Measurements from ENCODE around the gene MSANTD7. TPM values are rescaled to one million over a fixed set of nuclear protein-coding genes. Genes with fewer than 3 reads are reported as not detected.

The MSANTD7 gene
- total and polyA plus RNA-seq, 9 donors, result 8.8 to 12.6 (median 10.4) TPM

- H3K4me3 ChIP-seq (ENCODE audit: low read length), result no peak overlapping the region
- no CpG with 5 or more reads among the region's 2 CpGs for WGBS (ENCODE audit: insufficient coverage)
- H3K36me3 ChIP-seq (ENCODE audit: control insufficient read depth, insufficient read depth, low read length), result peaks cover 5% of the 10 kb centered on the region
Measured at GRCh38 chr10:14836208-14836607, 1.9 kb upstream of the MSANTD7 start.

GRCh38 chr10:14837003-14837756 is 926 bp upstream of the MSANTD7 start:
- DNase-seq, result no peak
- Histone ChIP-seq H3K4me1 (ENCODE audit: control insufficient read depth, insufficient read depth, low read length) (peaks cover 15% of the 10 kb centered on the region), H3K27me3 (ENCODE audit: control insufficient read depth, insufficient read depth, low read length) (no peaks in the 10 kb centered on the region), H3K4me3 (ENCODE audit: low read length) (peak overlapping the region; percentile 80), H3K27ac (ENCODE audit: low read length) (peak overlapping the region; percentile 100), H3K9me3 (replicated peaks; ENCODE audit: control insufficient read depth, low read depth, low read length) (no peaks in the 10 kb centered on the region), H3K36me3 (ENCODE audit: control insufficient read depth, insufficient read depth, low read length) (peaks cover 14% of the 10 kb centered on the region)
- whole genome bisulfite sequencing (ENCODE audit: insufficient coverage), result 12% methylated on average over 10 of the region's 14 CpGs

More at GRCh38 chr10:14836208-14836607, 1.9 kb upstream of the MSANTD7 start:
- H3K9me3 ChIP-seq (replicated peaks; ENCODE audit: control insufficient read depth, low read depth, low read length), result no peaks in the 10 kb centered on the region
- no peaks in the 10 kb centered on the region for H3K27me3 ChIP-seq (ENCODE audit: control insufficient read depth, insufficient read depth, low read length)
- H3K27ac ChIP-seq (ENCODE audit: low read length), result peak overlapping the region; percentile 100
- H3K4me1 ChIP-seq (ENCODE audit: control insufficient read depth, insufficient read depth, low read length), result peaks cover 15% of the 10 kb centered on the region
- no peak for DNase-seq

GRCh38 chr10:14838582-14839304 is 637 bp downstream of the MSANTD7 start:
- Histone ChIP-seq H3K4me3 (ENCODE audit: low read length) (peak overlapping the region; percentile 98), H3K27me3 (ENCODE audit: control insufficient read depth, insufficient read depth, low read length) (no peaks in the 10 kb centered on the region), H3K9me3 (replicated peaks; ENCODE audit: control insufficient read depth, low read depth, low read length) (no peaks in the 10 kb centered on the region), H3K27ac (ENCODE audit: low read length) (peak overlapping the region; percentile 98), H3K36me3 (ENCODE audit: control insufficient read depth, insufficient read depth, low read length) (peaks cover 30% of the 10 kb centered on the region), H3K4me1 (ENCODE audit: control insufficient read depth, insufficient read depth, low read length) (peaks cover 15% of the 10 kb centered on the region)
- peak; percentile 64 for DNase-seq
- WGBS (ENCODE audit: insufficient coverage), result under 1% methylated on average over 58 of the region's 60 CpGs

- Histone ChIP-seq H3K27me3 (ENCODE audit: control insufficient read depth, insufficient read depth, low read length) (no peaks in the 10 kb centered on the region), H3K36me3 (ENCODE audit: control insufficient read depth, insufficient read depth, low read length) (peaks cover 35% of the 10 kb centered on the region), H3K27ac (ENCODE audit: low read length) (peak overlapping the region; percentile 98), H3K4me3 (ENCODE audit: low read length) (peak overlapping the region; percentile 98), H3K9me3 (replicated peaks; ENCODE audit: control insufficient read depth, low read depth, low read length) (no peaks in the 10 kb centered on the region), H3K4me1 (ENCODE audit: control insufficient read depth, insufficient read depth, low read length) (peaks cover 15% of the 10 kb centered on the region)
- DNase-seq, result peak; percentile 22
- 24% methylated on average over 10 of the region's 14 CpGs for WGBS (ENCODE audit: insufficient coverage)
Measured at GRCh38 chr10:14839305-14839695, 1.2 kb downstream of the MSANTD7 start.

- Histone ChIP-seq H3K27ac (ENCODE audit: low read length) (no peak overlapping the region), H3K36me3 (ENCODE audit: control insufficient read depth, insufficient read depth, low read length) (peaks cover 34% of the 10 kb centered on the region), H3K4me3 (ENCODE audit: low read length) (no peak overlapping the region), H3K27me3 (ENCODE audit: control insufficient read depth, insufficient read depth, low read length) (no peaks in the 10 kb centered on the region), H3K9me3 (replicated peaks; ENCODE audit: control insufficient read depth, low read depth, low read length) (no peaks in the 10 kb centered on the region), H3K4me1 (ENCODE audit: control insufficient read depth, insufficient read depth, low read length) (peaks cover 15% of the 10 kb centered on the region)
- no peak for DNase-seq
- WGBS (ENCODE audit: insufficient coverage), result no CpG with 5 or more reads among the region's 2 CpGs
Measured at GRCh38 chr10:14840178-14840577, 2.1 kb downstream of the MSANTD7 start.

GRCh38 chr10:14843327-14843988 is 5.4 kb downstream of the MSANTD7 start:
- H3K9me3 ChIP-seq (replicated peaks; ENCODE audit: control insufficient read depth, low read depth, low read length), result no peaks in the 10 kb centered on the region
- 96% methylated on average over 14 of the region's 15 CpGs for WGBS (ENCODE audit: insufficient coverage)
- H3K27ac ChIP-seq (ENCODE audit: low read length), result no peak overlapping the region
- H3K4me3 ChIP-seq (ENCODE audit: low read length), result no peak overlapping the region
- no peaks in the 10 kb centered on the region for H3K27me3 ChIP-seq (ENCODE audit: control insufficient read depth, insufficient read depth, low read length)
- H3K4me1 ChIP-seq (ENCODE audit: control insufficient read depth, insufficient read depth, low read length), result peaks cover 5% of the 10 kb centered on the region
- peaks cover 34% of the 10 kb centered on the region for H3K36me3 ChIP-seq (ENCODE audit: control insufficient read depth, insufficient read depth, low read length)
- no peak for DNase-seq

GRCh38 chr10:14844948-14845347 is 6.8 kb downstream of the MSANTD7 start:
- DNase-seq, result no peak
- H3K27ac ChIP-seq (ENCODE audit: low read length), result no peak overlapping the region
- H3K9me3 ChIP-seq (replicated peaks; ENCODE audit: control insufficient read depth, low read depth, low read length), result no peaks in the 10 kb centered on the region
- WGBS (ENCODE audit: insufficient coverage), result no CpG with 5 or more reads among the region's 2 CpGs
- H3K4me3 ChIP-seq (ENCODE audit: low read length), result no peak overlapping the region
- no peaks in the 10 kb centered on the region for H3K27me3 ChIP-seq (ENCODE audit: control insufficient read depth, insufficient read depth, low read length)
- H3K4me1 ChIP-seq (ENCODE audit: control insufficient read depth, insufficient read depth, low read length), result no peaks in the 10 kb centered on the region
- H3K36me3 ChIP-seq (ENCODE audit: control insufficient read depth, insufficient read depth, low read length), result peaks cover 40% of the 10 kb centered on the region

- WGBS (ENCODE audit: insufficient coverage), result no CpG with 5 or more reads among the region's 3 CpGs
- DNase-seq, result no peak
- peaks cover 16% of the 10 kb centered on the region for H3K36me3 ChIP-seq (ENCODE audit: control insufficient read depth, insufficient read depth, low read length)
Measured at GRCh38 chr10:14852236-14852635, 14.1 kb downstream of the MSANTD7 start.

GRCh38 chr10:14855453-14855852 is 17.3 kb downstream of the MSANTD7 start:
- H3K36me3 ChIP-seq (ENCODE audit: control insufficient read depth, insufficient read depth, low read length), result peaks cover 15% of the 10 kb centered on the region

More at GRCh38 chr10:14852236-14852635, 14.1 kb downstream of the MSANTD7 start:
- H3K4me3 ChIP-seq (ENCODE audit: low read length), result no peak overlapping the region
- H3K9me3 ChIP-seq (replicated peaks; ENCODE audit: control insufficient read depth, low read depth, low read length), result no peaks in the 10 kb centered on the region
- H3K27ac ChIP-seq (ENCODE audit: low read length), result no peak overlapping the region
- no peaks in the 10 kb centered on the region for H3K4me1 ChIP-seq (ENCODE audit: control insufficient read depth, insufficient read depth, low read length)
- no peaks in the 10 kb centered on the region for H3K27me3 ChIP-seq (ENCODE audit: control insufficient read depth, insufficient read depth, low read length)

More at GRCh38 chr10:14855453-14855852, 17.3 kb downstream of the MSANTD7 start:
- no peaks in the 10 kb centered on the region for H3K4me1 ChIP-seq (ENCODE audit: control insufficient read depth, insufficient read depth, low read length)
- DNase-seq, result no peak
- no peak overlapping the region for H3K27ac ChIP-seq (ENCODE audit: low read length)
- WGBS (ENCODE audit: insufficient coverage), result no CpG with 5 or more reads among the region's 1 CpG
- no peaks in the 10 kb centered on the region for H3K27me3 ChIP-seq (ENCODE audit: control insufficient read depth, insufficient read depth, low read length)
- H3K9me3 ChIP-seq (replicated peaks; ENCODE audit: control insufficient read depth, low read depth, low read length), result no peaks in the 10 kb centered on the region
- H3K4me3 ChIP-seq (ENCODE audit: low read length), result no peak overlapping the region

Data from muscle of leg (tissue), 11 donors.